Nephron progenitor cell (in vitro differentiated cells): ENCODE measurements around the gene ARL4D.

ENCODE experiments used
- DNase-seq: peaks from one replicate; pipeline ENCODE4 v3.0.0; 2021
- H3K27ac Mint-ChIP-seq: 2 replicates; pipeline ENCODE4 v1.8.0; 2021; ENCODE audit warnings: mild to moderate bottlenecking, moderate library complexity, mixed read lengths
- H3K27me3 Mint-ChIP-seq: 2 replicates; pipeline ENCODE4 v1.8.0; 2021; ENCODE audit warnings: mild to moderate bottlenecking, low read depth, mixed read lengths; ENCODE audit not compliant: poor library complexity
- H3K36me3 Mint-ChIP-seq: 2 replicates; pipeline ENCODE4 v1.8.0; 2021; ENCODE audit warnings: low read depth, mixed read lengths
- H3K4me1 Mint-ChIP-seq: 2 replicates; pipeline ENCODE4 v1.8.0; 2021; ENCODE audit warnings: mixed read lengths
- H3K4me3 Mint-ChIP-seq: 2 replicates; pipeline ENCODE4 v1.8.0; 2021; ENCODE audit warnings: mild to moderate bottlenecking, moderate library complexity, mixed read lengths
- H3K9me3 Mint-ChIP-seq: 2 replicates; pipeline ENCODE4 v1.8.0; 2021; ENCODE audit warnings: mild to moderate bottlenecking, moderate library complexity, mixed read lengths
- CTCF ChIP-seq: fragments of 200-600 bp; sonication (generic); IDR thresholded peaks from 2 replicates; pipeline ENCODE4 v1.5.0; 2021; ENCODE audit warnings: antibody characterized with exemption

ARL4D gene

GRCh38 chr17:43367737-43368242 lies 31.0 kb upstream of the ARL4D start:
- no peak for TF ChIP-seq CTCF
- no peak for DNase-seq
- H3K36me3 Mint-ChIP-seq: peaks cover 28% of the 10 kb centered on the region
- H3K27me3 Mint-ChIP-seq: peaks cover 7% of the 10 kb centered on the region
- H3K27ac Mint-ChIP-seq: peak overlapping the region; percentile 100
- H3K9me3 Mint-ChIP-seq: peaks cover 30% of the 10 kb centered on the region
- peak overlapping the region; percentile 76 for H3K4me3 Mint-ChIP-seq
- peaks cover 76% of the 10 kb centered on the region for H3K4me1 Mint-ChIP-seq

GRCh38 chr17:43368740-43369506 lies 29.9 kb upstream of the ARL4D start:
- peaks cover 87% of the 10 kb centered on the region for H3K4me1 Mint-ChIP-seq
- H3K36me3 Mint-ChIP-seq: peaks cover 16% of the 10 kb centered on the region
- peaks cover 18% of the 10 kb centered on the region for H3K9me3 Mint-ChIP-seq

GRCh38 chr17:43369986-43370385 lies 28.8 kb upstream of the ARL4D start:
- H3K27me3 Mint-ChIP-seq: peaks cover 8% of the 10 kb centered on the region
- no peak for DNase-seq
- peak overlapping the region; percentile 1 for H3K27ac Mint-ChIP-seq
- H3K36me3 Mint-ChIP-seq: peaks cover 6% of the 10 kb centered on the region
- H3K4me3 Mint-ChIP-seq: no peak overlapping the region
- no peak for TF ChIP-seq CTCF
- peaks cover 85% of the 10 kb centered on the region for H3K4me1 Mint-ChIP-seq
- peaks cover 11% of the 10 kb centered on the region for H3K9me3 Mint-ChIP-seq

More at GRCh38 chr17:43368740-43369506, 29.9 kb upstream of the ARL4D start:
- Mint-ChIP-seq H3K27ac (peak overlapping the region; percentile 100), H3K4me3 (peak overlapping the region; percentile 76), H3K27me3 (peaks cover 7% of the 10 kb centered on the region)
- DNase-seq: peak; percentile 71
- no peak for TF ChIP-seq CTCF

GRCh38 chr17:43371227-43371821 lies 27.5 kb upstream of the ARL4D start:
- no peak overlapping the region for H3K27ac Mint-ChIP-seq
- peaks cover 73% of the 10 kb centered on the region for H3K4me1 Mint-ChIP-seq
- DNase-seq: no peak
- H3K4me3 Mint-ChIP-seq: no peak overlapping the region
- H3K9me3 Mint-ChIP-seq: peaks cover 7% of the 10 kb centered on the region
- H3K27me3 Mint-ChIP-seq: peaks cover 14% of the 10 kb centered on the region
- no peak for TF ChIP-seq CTCF
- H3K36me3 Mint-ChIP-seq: no peaks in the 10 kb centered on the region

GRCh38 chr17:43372273-43372911 lies 26.4 kb upstream of the ARL4D start:
- DNase-seq: no peak
- peaks cover 14% of the 10 kb centered on the region for H3K27me3 Mint-ChIP-seq
- H3K36me3 Mint-ChIP-seq: no peaks in the 10 kb centered on the region
- H3K27ac Mint-ChIP-seq: no peak overlapping the region
- H3K4me3 Mint-ChIP-seq: no peak overlapping the region
- H3K9me3 Mint-ChIP-seq: peaks cover 7% of the 10 kb centered on the region
- H3K4me1 Mint-ChIP-seq: peaks cover 71% of the 10 kb centered on the region
- TF ChIP-seq CTCF: no peak
